ENCODE measurements around the gene ADAD2.

- TF ChIP-seq, protein P1, sequence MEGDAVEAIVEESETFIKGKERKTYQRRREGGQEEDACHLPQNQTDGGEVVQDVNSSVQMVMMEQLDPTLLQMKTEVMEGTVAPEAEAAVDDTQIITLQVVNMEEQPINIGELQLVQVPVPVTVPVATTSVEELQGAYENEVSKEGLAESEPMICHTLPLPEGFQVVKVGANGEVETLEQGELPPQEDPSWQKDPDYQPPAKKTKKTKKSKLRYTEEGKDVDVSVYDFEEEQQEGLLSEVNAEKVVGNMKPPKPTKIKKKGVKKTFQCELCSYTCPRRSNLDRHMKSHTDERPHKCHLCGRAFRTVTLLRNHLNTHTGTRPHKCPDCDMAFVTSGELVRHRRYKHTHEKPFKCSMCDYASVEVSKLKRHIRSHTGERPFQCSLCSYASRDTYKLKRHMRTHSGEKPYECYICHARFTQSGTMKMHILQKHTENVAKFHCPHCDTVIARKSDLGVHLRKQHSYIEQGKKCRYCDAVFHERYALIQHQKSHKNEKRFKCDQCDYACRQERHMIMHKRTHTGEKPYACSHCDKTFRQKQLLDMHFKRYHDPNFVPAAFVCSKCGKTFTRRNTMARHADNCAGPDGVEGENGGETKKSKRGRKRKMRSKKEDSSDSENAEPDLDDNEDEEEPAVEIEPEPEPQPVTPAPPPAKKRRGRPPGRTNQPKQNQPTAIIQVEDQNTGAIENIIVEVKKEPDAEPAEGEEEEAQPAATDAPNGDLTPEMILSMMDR (IDR thresholded peaks at IDR 0.05), result no peak
- no peak for TF ChIP-seq POLR2A (IDR thresholded peaks at IDR 0.05)
Measured at GRCh38 chr16:84161037-84161436, 29.9 kb upstream of the ADAD2 start.
